ENCODE measurements around the gene TBC1D24. TPM values are rescaled to one million over a fixed set of nuclear protein-coding genes. Genes with fewer than 3 reads are reported as not detected.
"Not testable (repeated sequence)": the region's sequence is repeated elsewhere in the genome, so short reads cannot be mapped to it uniquely, and the experiment has no call there.

Gene TBC1D24
- total and polyA plus RNA-seq, 4 donors: 9.0 to 35.7 (median 23.3) TPM

DNA sequence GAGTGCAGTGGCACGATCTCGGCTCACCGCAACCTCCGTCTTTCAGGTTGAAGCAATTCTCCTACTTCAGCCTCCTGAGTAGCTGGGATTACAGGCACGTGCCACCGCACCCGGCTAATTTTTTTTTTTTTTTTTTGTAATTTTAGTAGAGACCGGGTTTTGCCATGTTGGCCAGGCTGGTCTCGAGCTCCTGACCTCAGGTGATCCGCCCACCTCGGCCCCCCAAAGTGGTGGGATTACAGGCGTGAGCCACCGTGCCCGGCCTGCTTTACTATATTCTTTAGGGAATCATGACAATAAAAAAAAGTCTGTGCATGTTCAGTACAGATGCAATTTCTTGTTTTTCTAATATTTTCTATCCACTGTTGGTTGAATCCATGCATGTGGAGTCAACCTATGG is 68.8 kb downstream of the TBC1D24 start:
- ATAC-seq (ENCODE audit: insufficient read depth, low FRiP score); H3K36me3 ChIP-seq (ENCODE audit: control insufficient read depth in 4 of 4, insufficient read depth in 4 of 4, low read length in 4 of 4); H3K4me1 ChIP-seq (ENCODE audit: control insufficient read depth in 5 of 5, insufficient read depth in 5 of 5, low read length in 5 of 5); H3K27me3 ChIP-seq (ENCODE audit: control insufficient read depth in 3 of 3, insufficient read depth in 3 of 3, low read length in 2 of 3); H3K9ac ChIP-seq (ENCODE audit: insufficient read depth in 1 of 2, low read length in 2 of 2); H3K27ac ChIP-seq (ENCODE audit: low read depth in 1 of 2, low read length in 1 of 2); DNase-seq; H3K9me3 ChIP-seq (ENCODE audit: control insufficient read depth in 4 of 4, insufficient read depth in 3 of 4, low read length in 3 of 4); H3K4me3 ChIP-seq: not testable (repeated sequence)
- 88 to 98% methylated on average over 10 to 14 of the region's 14 CpGs for WGBS, 2 donors

DNA sequence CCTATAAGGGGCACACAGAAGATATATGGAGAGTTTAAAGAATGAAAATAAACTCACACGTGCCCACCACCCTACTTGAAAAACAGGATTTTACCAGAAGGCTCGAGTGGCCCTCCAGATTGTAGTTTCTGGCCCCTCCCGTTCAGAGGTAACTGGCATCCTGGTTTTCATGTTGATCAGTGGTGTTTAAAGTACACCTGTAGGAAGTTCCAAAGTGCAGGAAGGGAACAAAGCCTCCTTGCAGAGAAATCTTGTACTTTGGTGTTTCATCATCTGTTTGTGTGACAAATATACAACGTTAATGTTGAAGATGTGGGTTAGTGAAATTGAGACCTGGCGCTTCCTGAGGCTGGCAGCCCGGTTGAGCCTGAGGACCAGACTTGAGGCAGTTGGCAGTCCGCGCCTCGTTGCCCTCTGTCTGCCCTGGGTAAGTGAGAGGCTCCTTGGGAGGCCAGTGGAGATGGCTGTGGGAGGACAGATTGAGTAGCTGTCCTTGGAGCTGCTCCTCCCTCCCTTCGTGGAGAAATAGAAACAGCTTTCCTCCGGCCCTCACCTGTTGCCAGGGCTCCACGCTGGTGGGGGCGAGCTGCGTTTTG is 75.5 kb downstream of the TBC1D24 start:
- not testable (repeated sequence) for H3K36me3 ChIP-seq (ENCODE audit: control insufficient read depth in 4 of 4, insufficient read depth in 4 of 4, low read length in 4 of 4); ATAC-seq (ENCODE audit: insufficient read depth, low FRiP score); H3K9me3 ChIP-seq (ENCODE audit: control insufficient read depth in 4 of 4, insufficient read depth in 3 of 4, low read length in 3 of 4); DNase-seq; H3K27me3 ChIP-seq (ENCODE audit: control insufficient read depth in 3 of 3, insufficient read depth in 3 of 3, low read length in 2 of 3); H3K4me1 ChIP-seq (ENCODE audit: control insufficient read depth in 5 of 5, insufficient read depth in 5 of 5, low read length in 5 of 5); H3K27ac ChIP-seq (ENCODE audit: low read depth in 1 of 2, low read length in 1 of 2); H3K9ac ChIP-seq (ENCODE audit: insufficient read depth in 1 of 2, low read length in 2 of 2); H3K4me3 ChIP-seq
- WGBS, 2 donors: no CpG with 5 or more reads among the region's 14 CpGs

- not testable (repeated sequence) for H3K4me1 ChIP-seq (ENCODE audit: control insufficient read depth in 5 of 5, insufficient read depth in 5 of 5, low read length in 5 of 5); H3K4me3 ChIP-seq; H3K27me3 ChIP-seq (ENCODE audit: control insufficient read depth in 3 of 3, insufficient read depth in 3 of 3, low read length in 2 of 3); H3K36me3 ChIP-seq (ENCODE audit: control insufficient read depth in 4 of 4, insufficient read depth in 4 of 4, low read length in 4 of 4); ATAC-seq (ENCODE audit: insufficient read depth, low FRiP score); H3K9ac ChIP-seq (ENCODE audit: insufficient read depth in 1 of 2, low read length in 2 of 2); H3K9me3 ChIP-seq (ENCODE audit: control insufficient read depth in 4 of 4, insufficient read depth in 3 of 4, low read length in 3 of 4)
- peak overlapping the region in 1 of 2 donors; percentile 6 for H3K27ac ChIP-seq (ENCODE audit: low read depth in 1 of 2, low read length in 1 of 2)
- DNase-seq: peak; percentile 40 to 55 (median 45)
- 61 to 64% methylated on average over 11 of the region's 17 CpGs for WGBS, 2 donors
Observed at GRCh38 chr16:2551420-2551889, 76.5 kb downstream of the TBC1D24 start.

- ATAC-seq (ENCODE audit: insufficient read depth, low FRiP score); H3K4me3 ChIP-seq; H3K4me1 ChIP-seq (ENCODE audit: control insufficient read depth in 5 of 5, insufficient read depth in 5 of 5, low read length in 5 of 5); H3K27me3 ChIP-seq (ENCODE audit: control insufficient read depth in 3 of 3, insufficient read depth in 3 of 3, low read length in 2 of 3); DNase-seq; H3K36me3 ChIP-seq (ENCODE audit: control insufficient read depth in 4 of 4, insufficient read depth in 4 of 4, low read length in 4 of 4); H3K9me3 ChIP-seq (ENCODE audit: control insufficient read depth in 4 of 4, insufficient read depth in 3 of 4, low read length in 3 of 4); H3K27ac ChIP-seq (ENCODE audit: low read depth in 1 of 2, low read length in 1 of 2); H3K9ac ChIP-seq (ENCODE audit: insufficient read depth in 1 of 2, low read length in 2 of 2): not testable (repeated sequence)
- no CpG with 5 or more reads among the region's 13 CpGs for WGBS, 2 donors
Observed at GRCh38 chr16:2554709-2555425, 79.9 kb downstream of the TBC1D24 start.

Small RNAs within 50 kb of the gene (small RNA-seq; reads per million reads assigned to genes)
- gene AC093525.1 (ENCODE audit: low replicate concordance): not detected
- 0.17 reads per million for gene MIR3178 (ENCODE audit: low replicate concordance)
- not detected for gene MIR6768 (ENCODE audit: low replicate concordance)

Other genes with a start within 250 kb of the TBC1D24 start
- 1 to 10 TPM in 1 of 2 donors, under 1 TPM in 1; 0.65 to 1.0 TPM for gene DNASE1L2, start 238.7 kb upstream of the TBC1D24 start, total RNA-seq
- gene DNASE1L2, start 238.7 kb upstream of the TBC1D24 start, polyA plus RNA-seq: under 1 TPM; 0.69 to 0.71 TPM
- 10 to 100 TPM; 35.0 to 71.9 TPM for gene ECI1, start 223.5 kb upstream of the TBC1D24 start, total RNA-seq
- gene ECI1, start 223.5 kb upstream of the TBC1D24 start, polyA plus RNA-seq: 10 to 100 TPM; 55.2 to 87.1 TPM
- gene RNPS1, start 207.0 kb upstream of the TBC1D24 start, total RNA-seq: 100 to 1,000 TPM in 1 of 2 donors, 10 to 100 TPM in 1; 92.0 to 125 TPM
- 100 to 1,000 TPM in 1 of 2 donors, 10 to 100 TPM in 1; 98.7 to 144 TPM for gene RNPS1, start 207.0 kb upstream of the TBC1D24 start, polyA plus RNA-seq
- gene ABCA3, start 134.4 kb upstream of the TBC1D24 start, total RNA-seq: 100 to 1,000 TPM; 486 to 607 TPM
- gene ABCA3, start 134.4 kb upstream of the TBC1D24 start, polyA plus RNA-seq: 100 to 1,000 TPM; 197 to 337 TPM
- gene CCNF, start 45.7 kb upstream of the TBC1D24 start, total RNA-seq: 1 to 10 TPM; 3.5 to 7.5 TPM
- gene CCNF, start 45.7 kb upstream of the TBC1D24 start, polyA plus RNA-seq: 1 to 10 TPM; 2.0 to 2.2 TPM
- gene TEDC2, start 15.0 kb upstream of the TBC1D24 start, total RNA-seq: 1 to 10 TPM; 1.1 to 3.6 TPM
- gene TEDC2, start 15.0 kb upstream of the TBC1D24 start, polyA plus RNA-seq: 1 to 10 TPM; 1.6 to 2.9 TPM
- 1 to 10 TPM in 1 of 2 donors, not detected in 1; 2.4 TPM for gene NTN3, start 3.8 kb upstream of the TBC1D24 start, total RNA-seq
- under 1 TPM in 1 of 2 donors, not detected in 1; 0.06 TPM for gene NTN3, start 3.8 kb upstream of the TBC1D24 start, polyA plus RNA-seq
- gene ATP6V0C, start 38.8 kb downstream of the TBC1D24 start, total RNA-seq: 100 to 1,000 TPM in 1 of 2 donors, 10 to 100 TPM in 1; 39.0 to 297 TPM
- gene ATP6V0C, start 38.8 kb downstream of the TBC1D24 start, polyA plus RNA-seq: 100 to 1,000 TPM; 203 to 410 TPM
- 10 to 100 TPM; 27.2 to 59.7 TPM for gene AMDHD2, start 45.2 kb downstream of the TBC1D24 start, total RNA-seq
- gene AMDHD2, start 45.2 kb downstream of the TBC1D24 start, polyA plus RNA-seq: 10 to 100 TPM; 44.0 to 60.4 TPM
- 1 to 10 TPM in 1 of 2 donors, under 1 TPM in 1; 0.65 to 2.1 TPM for gene CEMP1, start 56.3 kb downstream of the TBC1D24 start, total RNA-seq
- gene CEMP1, start 56.3 kb downstream of the TBC1D24 start, polyA plus RNA-seq: 1 to 10 TPM; 1.1 to 1.6 TPM
- 10 to 100 TPM; 35.0 to 79.0 TPM for gene PDPK1, start 62.9 kb downstream of the TBC1D24 start, total RNA-seq
- gene PDPK1, start 62.9 kb downstream of the TBC1D24 start, polyA plus RNA-seq: 10 to 100 TPM; 16.7 to 32.6 TPM
- gene KCTD5, start 207.4 kb downstream of the TBC1D24 start, total RNA-seq: 10 to 100 TPM; 18.0 to 31.3 TPM
- gene KCTD5, start 207.4 kb downstream of the TBC1D24 start, polyA plus RNA-seq: 10 to 100 TPM; 17.1 to 31.8 TPM
- 1 to 10 TPM; 1.1 to 2.4 TPM for gene PRSS27, start 245.1 kb downstream of the TBC1D24 start, total RNA-seq
- 1 to 10 TPM; 1.8 to 2.5 TPM for gene PRSS27, start 245.1 kb downstream of the TBC1D24 start, polyA plus RNA-seq

Data from lung (tissue), 11 donors.